Stimulated activated CD4-positive, alpha-beta T cell treated with anti-CD3 and anti-CD28 coated beads, Interleukin-12 subunit alpha, Interleukin-12 subunit beta, amount 100 ng/mL, for 48 hours (primary cell): Measurements from ENCODE around the gene AREG.

Experiments used
- DNase-seq, 3 donors: peaks; one replicate each; pipeline ENCODE4 v3.0.0-alpha.2; 2020; ENCODE audit warnings: low read depth in 2 of 3, low spot score in 1 of 3

AREG gene

GRCh38 chr4:74456849-74457395, 12.0 kb downstream of the AREG start:
- no peak for DNase-seq

GRCh38 chr4:74460833-74461232, 15.9 kb downstream of the AREG start:
- DNase-seq: no peak

- DNase-seq: no peak
These were observed 18.2 kb downstream of the AREG start for GRCh38 chr4:74463123-74463522.

DNA sequence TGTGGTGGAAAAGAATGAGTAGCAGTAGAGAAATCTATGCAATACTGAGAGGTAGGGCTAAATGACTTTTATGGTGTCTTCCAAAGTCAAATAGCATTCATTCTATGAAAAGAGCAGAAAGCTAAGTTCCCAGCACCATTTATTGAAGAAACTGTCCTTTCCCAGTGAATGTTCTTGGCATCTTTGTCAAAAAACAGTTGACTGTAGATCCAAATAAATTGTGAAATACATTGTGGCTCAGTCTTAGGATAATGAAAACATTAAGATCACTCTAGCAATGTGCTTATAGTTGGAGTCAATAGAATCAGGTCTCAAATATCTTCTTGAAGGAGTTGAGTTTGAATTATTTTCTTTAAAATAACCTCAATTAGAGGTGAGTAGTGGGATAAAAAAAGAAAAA, 19.4 kb downstream of the AREG start:
- no peak for DNase-seq

DNA sequence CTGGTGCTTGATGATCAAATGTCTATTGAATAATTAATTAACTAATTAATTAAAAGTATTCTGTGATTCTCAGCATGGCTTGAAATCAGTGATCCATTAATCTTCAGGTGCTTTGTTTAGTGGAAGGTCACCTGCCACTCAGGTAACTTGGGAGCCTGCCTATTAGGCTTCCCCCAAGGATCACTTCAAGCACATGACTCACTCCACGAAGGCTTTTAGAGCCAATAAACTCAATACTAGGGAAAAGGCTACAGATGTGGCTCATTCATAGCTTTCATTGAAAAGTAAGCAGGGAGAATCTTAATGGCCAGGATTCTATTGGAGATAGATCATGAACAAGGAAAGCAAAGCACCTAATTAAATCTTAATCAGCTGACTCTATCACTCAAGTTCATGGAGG, 21.3 kb downstream of the AREG start:
- no peak for DNase-seq

- DNase-seq: no peak
These were observed 26.3 kb downstream of the AREG start for GRCh38 chr4:74471264-74471663.

GRCh38 chr4:74473155-74473811, 28.3 kb downstream of the AREG start:
- no peak for DNase-seq

DNA sequence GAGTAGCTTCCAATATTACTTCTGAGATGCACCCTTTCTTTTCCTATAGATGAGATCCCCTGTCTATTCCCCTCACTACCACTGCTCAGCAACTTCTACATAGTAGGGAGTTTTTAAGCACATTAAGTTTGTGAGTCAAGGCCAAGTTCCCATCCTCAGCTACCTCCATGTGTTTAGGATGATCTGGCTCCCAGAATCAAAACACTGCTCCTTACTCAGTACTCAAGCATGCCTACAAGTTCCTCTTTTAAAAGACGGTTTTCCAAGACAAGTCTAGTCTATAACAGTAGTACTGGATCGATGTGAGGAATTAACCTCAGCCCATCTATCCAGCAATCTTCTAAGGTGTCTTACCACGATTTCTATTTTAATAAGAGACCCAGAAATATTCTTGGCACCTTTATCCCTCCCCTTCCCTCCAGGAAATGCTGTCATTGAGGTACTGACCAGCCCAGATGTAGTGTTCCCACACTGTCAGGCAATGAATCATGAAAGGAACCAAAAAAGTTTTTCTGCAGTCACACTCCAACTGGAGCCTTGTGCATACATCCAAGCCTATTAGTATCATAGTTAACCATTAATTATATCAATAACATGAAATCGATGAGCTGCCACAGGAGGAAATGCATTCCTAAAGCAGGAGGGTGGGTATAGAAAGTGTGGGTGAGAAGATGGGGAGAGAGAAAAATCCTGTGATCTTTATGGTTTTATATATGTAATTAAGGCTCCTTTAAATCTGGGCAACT, 29.6 kb downstream of the AREG start:
- DNase-seq: no peak

GRCh38 chr4:74475091-74475800, 30.3 kb downstream of the AREG start:
- DNase-seq: no peak

- DNase-seq: no peak
These were observed 31.0 kb downstream of the AREG start for GRCh38 chr4:74475946-74476345.

GRCh38 chr4:74479009-74479408, 34.1 kb downstream of the AREG start:
- DNase-seq: no peak

DNA sequence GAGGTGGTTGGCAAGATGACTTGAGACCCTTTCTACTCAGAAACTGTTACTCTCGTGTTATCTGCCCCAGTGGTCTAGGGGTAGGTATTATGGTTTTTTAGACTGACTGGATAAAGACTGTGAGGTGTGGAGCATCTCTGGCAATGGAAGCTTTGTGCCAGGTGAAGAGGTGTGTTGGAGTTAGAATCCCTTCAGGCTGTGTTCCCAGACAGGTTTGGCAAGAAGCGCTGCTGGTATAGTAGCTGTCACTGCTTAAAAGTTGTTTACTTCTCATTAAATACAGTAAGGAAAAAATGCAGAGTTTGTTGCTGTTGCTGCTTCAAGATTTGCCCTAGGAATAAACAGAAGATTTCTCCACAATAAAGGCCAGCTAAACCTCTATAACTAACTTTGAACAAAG, 35.3 kb downstream of the AREG start:
- no peak for DNase-seq

DNA sequence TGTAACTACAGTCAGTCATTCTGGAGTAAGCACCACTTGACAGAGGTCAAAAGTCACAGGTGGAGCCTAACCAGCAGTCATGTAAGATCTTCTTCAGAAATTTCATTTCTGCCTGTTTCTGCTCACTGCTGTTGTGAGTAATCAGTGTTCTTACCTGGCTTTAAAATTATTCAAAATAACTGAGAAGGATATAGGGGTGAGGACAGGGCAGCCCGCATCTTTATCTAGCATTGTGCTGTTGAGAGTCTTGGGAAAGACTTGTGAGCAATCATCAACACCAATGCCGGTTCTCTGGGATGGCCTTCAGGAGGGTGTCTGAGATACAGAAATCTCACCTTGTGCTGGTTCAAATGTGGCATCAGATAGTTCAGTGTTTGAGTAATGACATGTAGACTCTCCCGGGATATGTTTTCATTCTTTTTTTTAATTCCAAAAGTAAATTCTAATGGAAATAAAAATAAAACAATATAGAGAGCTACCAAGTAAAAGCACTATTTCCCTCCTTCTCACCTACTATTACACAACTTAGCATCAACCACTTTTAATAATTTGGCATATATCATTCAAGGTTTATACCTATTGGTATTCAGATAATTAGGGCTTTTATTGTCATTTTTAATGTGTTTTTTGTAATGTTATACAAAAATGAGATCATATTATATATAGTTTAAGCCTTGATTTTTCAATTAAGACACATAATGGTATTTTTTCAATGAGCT, 37.1 kb downstream of the AREG start:
- DNase-seq: no peak

DNA sequence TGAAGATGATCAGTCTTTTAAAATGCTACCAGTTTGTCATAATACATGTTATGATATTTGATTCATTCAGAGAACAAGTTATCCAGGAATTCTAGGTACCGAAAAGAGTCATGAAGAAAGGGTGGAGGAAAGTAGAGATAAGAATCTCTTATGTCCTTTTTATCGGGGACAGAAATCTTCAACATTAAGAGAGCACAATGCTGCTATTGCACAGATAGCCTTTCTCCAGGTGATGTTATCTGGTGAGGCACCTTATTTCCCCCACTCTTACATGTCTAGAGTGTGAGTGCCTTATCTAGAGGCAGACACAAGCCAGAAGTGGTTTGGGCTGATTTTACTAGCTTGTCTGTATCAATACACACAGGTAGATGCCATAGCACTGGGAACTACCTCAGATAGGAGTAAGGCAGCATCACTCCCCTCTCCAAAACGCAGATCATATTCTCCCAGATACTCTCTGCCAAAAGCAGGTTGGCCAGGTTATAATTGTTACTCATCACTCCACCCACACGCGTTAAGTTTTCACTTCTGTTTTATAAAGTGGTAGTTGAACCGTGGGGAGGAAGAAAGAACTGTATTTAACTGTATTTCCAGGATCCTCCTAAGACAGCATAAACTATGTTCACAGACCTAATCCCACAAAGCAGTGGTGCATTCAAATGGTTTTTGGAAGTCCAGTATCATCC, 38.4 kb downstream of the AREG start:
- DNase-seq: no peak

GRCh38 chr4:74486905-74487304, 42.0 kb downstream of the AREG start:
- no peak for DNase-seq

DNA sequence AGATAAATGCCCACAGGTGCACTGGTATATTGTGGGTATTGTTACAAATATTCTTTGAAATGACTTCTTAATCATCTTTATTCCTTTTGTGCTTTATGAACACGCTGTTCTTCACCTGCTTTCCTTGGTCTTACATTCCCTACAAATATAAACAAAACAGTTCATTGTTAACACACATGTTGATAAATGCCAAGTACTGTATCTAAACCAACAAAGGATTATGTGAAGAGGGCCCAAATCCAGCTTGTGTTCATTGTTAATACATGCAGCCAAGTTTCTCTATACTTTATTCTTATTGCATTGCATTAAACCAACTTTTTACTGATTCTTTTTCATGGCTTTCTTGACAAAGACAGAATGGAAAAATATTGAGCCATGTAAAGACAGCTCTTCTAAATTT, 42.8 kb downstream of the AREG start:
- no peak for DNase-seq

GRCh38 chr4:74490736-74491135, 45.8 kb downstream of the AREG start:
- no peak for DNase-seq

GRCh38 chr4:74499986-74500781, 55.2 kb downstream of the AREG start:
- no peak for DNase-seq

GRCh38 chr4:74501579-74501978, 56.6 kb downstream of the AREG start:
- no peak for DNase-seq

GRCh38 chr4:74503580-74503979, 58.6 kb downstream of the AREG start:
- DNase-seq: no peak
